GM12874 (cell line): ENCODE measurements around the gene NLRP6.

Experiments
- TF ChIP-seq, protein P1 (sequence below): IDR thresholded peaks from 2 replicates; pipeline ENCODE4 v1.5.1; 2011; ENCODE audit warnings: low read depth, mild to moderate bottlenecking, control low read depth, low read length, moderate library complexity; ENCODE audit not compliant: insufficient read depth

Gene NLRP6

DNA sequence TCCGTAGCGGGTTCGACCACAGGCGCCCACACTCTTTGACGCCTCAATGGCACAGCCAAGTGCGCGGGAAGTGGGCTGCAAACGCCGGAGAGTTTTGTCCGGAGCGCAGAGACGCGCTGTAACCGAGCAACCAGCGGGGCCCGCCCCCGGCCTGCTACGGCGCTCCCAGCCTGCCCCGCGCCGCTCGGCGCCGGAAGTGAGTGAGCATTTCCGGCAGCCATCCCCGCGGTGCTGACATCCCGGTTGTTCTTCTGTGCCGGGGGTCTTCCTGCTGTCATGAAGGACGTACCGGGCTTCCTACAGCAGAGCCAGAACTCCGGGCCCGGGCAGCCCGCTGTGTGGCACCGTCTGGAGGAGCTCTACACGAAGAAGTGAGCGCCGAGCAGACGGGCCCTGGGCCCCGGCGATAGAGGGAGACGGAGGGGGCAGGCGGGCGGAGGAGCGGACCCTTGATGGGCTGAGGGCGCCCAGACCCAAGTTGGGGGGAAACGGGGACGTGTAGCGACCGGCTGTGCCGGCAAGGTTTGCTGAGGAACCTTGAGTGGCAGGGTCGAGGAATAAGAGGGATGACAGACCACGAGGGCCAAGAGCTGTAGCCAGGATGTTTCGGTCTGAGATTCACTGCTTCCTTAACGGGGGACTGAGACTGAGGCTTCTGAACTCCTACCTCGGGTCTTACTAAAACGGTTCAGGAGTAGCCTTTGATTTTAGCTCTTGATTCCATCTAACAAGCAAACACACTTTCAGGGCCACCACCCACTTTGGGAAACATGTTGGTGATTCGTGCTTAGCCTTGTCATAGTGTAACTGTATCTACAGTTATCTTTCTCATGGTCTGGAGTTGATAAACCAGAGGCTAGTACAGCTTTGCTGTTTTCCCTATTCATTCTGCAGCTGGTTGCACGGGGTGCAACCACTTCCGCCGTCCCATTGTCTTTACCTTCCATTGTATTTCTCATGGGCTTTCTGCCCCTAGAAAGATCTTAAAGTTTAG is 41.1 kb upstream of the NLRP6 start, which contains the start of gene PSMD13:
PSMD13 (plus strand) TSS at position 203 of the 994 bp plus-strand sequence; CDS start at position 277, 74 bp downstream.
- TF ChIP-seq, protein P1, sequence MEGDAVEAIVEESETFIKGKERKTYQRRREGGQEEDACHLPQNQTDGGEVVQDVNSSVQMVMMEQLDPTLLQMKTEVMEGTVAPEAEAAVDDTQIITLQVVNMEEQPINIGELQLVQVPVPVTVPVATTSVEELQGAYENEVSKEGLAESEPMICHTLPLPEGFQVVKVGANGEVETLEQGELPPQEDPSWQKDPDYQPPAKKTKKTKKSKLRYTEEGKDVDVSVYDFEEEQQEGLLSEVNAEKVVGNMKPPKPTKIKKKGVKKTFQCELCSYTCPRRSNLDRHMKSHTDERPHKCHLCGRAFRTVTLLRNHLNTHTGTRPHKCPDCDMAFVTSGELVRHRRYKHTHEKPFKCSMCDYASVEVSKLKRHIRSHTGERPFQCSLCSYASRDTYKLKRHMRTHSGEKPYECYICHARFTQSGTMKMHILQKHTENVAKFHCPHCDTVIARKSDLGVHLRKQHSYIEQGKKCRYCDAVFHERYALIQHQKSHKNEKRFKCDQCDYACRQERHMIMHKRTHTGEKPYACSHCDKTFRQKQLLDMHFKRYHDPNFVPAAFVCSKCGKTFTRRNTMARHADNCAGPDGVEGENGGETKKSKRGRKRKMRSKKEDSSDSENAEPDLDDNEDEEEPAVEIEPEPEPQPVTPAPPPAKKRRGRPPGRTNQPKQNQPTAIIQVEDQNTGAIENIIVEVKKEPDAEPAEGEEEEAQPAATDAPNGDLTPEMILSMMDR = no peak

DNA sequence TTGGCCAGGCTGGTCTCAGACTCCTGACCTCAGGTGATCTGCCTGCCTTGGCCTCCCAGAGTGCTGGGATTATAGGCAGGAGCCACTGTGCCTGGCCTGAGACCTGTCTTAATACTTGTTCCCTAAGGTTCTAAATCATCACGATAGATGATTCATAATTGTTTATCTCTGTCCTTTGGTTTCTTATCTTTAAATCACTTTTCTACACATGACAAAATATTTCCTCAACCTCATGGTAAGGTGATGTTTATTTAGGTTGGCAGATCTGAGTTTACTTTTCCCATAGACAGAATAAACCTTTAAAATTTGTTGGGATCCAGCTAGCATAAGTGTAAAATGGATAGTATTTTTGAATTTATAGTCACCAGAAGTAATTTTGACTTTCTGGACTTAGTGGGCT is 37.9 kb upstream of the NLRP6 start:
- TF ChIP-seq, protein P1 = no peak

DNA sequence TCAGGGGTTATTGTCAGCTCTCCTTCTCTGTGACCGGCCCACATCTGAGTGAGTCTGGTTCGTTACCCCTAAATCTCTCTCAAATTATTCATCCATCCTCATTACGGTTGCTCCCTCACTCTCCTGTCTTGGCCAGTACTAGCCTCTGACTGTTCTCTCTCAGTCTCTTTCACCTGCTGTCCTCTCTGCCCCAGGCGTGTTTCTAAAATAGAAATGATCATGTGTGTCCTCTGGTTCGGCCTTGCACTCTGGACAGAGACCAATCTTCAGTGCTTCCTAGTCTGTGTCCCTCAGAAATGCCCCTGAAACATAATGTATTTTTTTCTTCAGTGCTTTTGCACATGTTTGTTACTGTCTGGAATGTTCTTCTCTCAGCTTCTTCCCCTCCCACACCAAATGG is 36.6 kb upstream of the NLRP6 start:
- TF ChIP-seq, protein P1 = no peak

GRCh38 chr11:244376-244775 is 33.8 kb upstream of the NLRP6 start:
- TF ChIP-seq, protein P1 = no peak

GRCh38 chr11:249062-249461 is 29.1 kb upstream of the NLRP6 start:
- TF ChIP-seq, protein P1 = no peak

DNA sequence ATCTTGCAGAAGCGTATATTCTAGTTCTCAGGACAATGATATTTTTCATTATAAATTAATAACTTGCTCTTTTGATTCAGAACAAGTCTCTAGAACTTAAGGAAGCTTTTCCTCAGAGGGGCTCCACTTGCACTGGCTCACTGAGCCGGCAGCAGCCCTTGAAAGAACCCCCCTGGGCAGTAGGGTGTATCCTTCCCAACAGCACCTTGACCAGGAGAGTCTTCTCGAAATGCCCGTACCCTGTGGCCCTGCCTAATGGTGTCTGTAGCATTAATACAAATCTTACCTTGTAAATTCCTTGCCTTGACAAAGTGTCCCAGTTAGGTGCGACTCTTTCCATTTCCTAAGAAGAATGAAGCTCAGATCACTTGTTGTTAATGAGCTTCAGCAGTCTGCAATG is 27.9 kb upstream of the NLRP6 start:
- TF ChIP-seq, protein P1 = no peak

DNA sequence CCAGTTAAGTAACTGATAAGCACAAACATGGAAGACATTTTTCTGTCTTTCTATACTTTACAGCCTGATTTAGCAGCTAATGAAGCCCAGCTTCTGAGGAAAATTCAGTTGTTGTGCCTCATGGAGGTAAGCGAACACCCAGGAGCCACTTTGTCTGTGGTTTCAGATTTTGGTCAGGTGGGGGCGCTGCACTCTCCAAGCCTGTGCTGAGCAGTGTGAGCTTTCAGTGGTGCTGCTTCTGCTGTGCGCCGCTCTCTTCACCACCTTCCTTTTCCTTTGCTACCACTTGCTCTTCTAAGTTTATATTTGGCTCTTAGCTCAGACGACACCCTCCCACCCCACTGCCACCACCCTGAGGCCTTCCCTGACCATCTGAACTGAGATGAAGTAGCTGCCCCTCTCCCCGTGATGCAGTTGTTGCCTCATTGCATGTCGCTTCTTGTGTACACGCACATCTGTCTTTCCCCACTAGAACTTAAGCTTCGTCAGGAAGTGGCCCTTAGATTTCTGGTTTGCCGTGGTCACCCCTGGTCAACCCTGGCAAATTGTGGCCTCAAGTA is 27.4 kb upstream of the NLRP6 start:
- TF ChIP-seq, protein P1 = peak; percentile 77
